ENCODE measurements around the gene SH3PXD2A.

DNA sequence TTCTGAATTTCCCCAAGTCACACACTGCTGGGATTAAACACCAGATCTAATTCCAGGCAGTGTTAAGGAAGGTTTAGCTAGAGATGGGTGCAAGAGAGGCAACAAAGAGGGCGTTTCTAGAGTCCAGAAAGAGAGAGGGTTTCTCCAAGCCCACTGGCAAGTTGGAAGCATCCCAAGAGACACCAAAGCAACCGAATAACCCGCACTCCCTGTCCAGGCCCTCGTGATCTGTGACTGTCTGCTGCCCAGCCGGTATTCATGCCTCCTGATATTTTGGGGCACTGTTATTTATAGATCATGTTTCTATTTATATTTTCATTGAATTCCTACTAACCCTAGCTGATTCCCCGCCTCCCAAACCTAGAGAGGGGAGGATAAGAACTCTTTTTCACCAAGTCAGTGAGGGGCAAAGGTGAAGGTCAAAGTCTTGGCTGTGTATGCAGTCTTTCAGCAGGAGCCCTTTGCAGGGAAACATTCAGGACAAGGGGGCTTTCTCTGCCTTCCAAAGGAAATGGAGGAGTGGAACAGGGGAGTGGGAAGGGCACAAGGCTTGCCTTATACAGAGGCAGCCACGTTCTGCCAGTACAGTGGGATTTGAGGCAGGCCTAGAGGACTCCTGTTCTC lies 103.6 kb downstream of the SH3PXD2A start:
- TF ChIP-seq POLR2A (IDR thresholded peaks at IDR 0.05), result no peak
- TF ChIP-seq, protein P1, sequence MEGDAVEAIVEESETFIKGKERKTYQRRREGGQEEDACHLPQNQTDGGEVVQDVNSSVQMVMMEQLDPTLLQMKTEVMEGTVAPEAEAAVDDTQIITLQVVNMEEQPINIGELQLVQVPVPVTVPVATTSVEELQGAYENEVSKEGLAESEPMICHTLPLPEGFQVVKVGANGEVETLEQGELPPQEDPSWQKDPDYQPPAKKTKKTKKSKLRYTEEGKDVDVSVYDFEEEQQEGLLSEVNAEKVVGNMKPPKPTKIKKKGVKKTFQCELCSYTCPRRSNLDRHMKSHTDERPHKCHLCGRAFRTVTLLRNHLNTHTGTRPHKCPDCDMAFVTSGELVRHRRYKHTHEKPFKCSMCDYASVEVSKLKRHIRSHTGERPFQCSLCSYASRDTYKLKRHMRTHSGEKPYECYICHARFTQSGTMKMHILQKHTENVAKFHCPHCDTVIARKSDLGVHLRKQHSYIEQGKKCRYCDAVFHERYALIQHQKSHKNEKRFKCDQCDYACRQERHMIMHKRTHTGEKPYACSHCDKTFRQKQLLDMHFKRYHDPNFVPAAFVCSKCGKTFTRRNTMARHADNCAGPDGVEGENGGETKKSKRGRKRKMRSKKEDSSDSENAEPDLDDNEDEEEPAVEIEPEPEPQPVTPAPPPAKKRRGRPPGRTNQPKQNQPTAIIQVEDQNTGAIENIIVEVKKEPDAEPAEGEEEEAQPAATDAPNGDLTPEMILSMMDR (IDR thresholded peaks at IDR 0.05), result no peak
- TF ChIP-seq POLR2AphosphoS5 (IDR thresholded peaks at IDR 0.05), result no peak
